ENCODE measurements around the gene MIA.

MIA gene

DNA sequence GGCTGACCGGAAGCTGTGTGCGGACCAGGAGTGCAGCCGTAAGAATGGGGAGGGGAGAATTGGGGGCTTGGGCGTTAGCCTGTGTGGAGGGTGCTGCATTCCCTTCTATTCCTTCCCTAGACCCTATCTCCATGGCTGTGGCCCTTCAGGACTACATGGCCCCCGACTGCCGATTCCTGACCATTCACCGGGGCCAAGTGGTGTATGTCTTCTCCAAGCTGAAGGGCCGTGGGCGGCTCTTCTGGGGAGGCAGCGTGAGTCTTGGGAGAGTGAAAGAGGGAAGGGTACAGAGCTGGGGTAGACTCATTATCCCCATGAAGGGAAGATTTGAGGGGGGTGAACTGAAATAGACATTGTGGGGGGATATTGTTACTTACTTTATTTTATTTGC lies 306 bp downstream of the MIA start:
- no peak overlapping the region for H3K4me3 ChIP-seq (replicated peaks in 1 of 2; ENCODE audit: low read depth in 2 of 2, low read length in 2 of 2)
- TF ChIP-seq, protein P1, sequence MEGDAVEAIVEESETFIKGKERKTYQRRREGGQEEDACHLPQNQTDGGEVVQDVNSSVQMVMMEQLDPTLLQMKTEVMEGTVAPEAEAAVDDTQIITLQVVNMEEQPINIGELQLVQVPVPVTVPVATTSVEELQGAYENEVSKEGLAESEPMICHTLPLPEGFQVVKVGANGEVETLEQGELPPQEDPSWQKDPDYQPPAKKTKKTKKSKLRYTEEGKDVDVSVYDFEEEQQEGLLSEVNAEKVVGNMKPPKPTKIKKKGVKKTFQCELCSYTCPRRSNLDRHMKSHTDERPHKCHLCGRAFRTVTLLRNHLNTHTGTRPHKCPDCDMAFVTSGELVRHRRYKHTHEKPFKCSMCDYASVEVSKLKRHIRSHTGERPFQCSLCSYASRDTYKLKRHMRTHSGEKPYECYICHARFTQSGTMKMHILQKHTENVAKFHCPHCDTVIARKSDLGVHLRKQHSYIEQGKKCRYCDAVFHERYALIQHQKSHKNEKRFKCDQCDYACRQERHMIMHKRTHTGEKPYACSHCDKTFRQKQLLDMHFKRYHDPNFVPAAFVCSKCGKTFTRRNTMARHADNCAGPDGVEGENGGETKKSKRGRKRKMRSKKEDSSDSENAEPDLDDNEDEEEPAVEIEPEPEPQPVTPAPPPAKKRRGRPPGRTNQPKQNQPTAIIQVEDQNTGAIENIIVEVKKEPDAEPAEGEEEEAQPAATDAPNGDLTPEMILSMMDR (IDR thresholded peaks at IDR 0.05; ENCODE audit: low read depth, low read length), result no peak
- DNase-seq (ENCODE audit: low read depth in 2 of 2), result no peak

DNA sequence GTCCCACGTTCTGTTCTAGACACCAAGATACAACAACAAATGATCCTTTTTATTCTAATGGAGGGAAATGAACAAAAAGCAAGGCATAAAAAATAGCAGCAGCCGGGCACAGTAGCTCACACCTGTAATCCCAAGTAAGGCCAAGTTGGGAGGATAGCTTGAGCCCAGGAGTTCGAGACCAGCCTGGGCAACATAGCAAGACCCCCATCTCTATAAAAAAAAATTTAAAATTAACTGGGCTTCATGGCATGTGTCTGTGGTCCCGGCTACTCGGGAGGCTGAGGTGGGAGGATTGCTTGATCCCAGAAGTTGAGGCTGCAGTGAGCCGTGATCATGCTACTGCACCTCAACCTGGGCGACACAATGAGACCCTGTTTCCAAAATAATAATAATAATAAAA lies 1.0 kb downstream of the MIA start:
- no peak overlapping the region for H3K4me3 ChIP-seq (replicated peaks in 1 of 2; ENCODE audit: low read depth in 2 of 2, low read length in 2 of 2)
- TF ChIP-seq, protein P1 (IDR thresholded peaks at IDR 0.05; ENCODE audit: low read depth, low read length), result no peak
- DNase-seq (ENCODE audit: low read depth in 2 of 2), result no peak

DNA sequence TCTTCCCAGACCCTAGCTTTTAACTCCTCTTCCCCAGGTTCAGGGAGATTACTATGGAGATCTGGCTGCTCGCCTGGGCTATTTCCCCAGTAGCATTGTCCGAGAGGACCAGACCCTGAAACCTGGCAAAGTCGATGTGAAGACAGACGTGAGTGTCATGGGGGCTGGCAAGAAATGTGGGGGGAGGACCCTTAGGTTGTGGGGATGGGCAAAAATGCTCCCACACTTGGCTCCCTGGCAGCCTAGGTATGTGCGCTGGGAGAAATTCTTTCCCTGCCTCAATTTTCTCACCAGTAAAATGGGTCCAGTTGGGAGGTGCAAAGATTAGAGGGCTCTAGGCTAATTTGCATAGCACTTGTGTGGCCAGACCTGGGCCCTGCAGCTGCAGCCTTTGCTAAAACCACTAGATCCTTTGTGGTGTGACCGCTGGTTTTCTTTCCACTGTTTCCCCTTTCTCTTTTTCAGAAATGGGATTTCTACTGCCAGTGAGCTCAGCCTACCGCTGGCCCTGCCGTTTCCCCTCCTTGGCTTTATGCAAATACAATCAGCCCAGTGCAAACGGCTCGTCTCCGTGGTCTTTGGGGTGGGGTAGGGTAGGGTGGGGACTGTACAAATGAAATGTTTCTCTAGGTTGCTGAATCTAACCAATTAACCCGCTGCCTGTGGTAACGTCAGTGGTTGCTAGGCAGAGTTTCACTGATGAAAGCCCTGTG lies 1.8 kb downstream of the MIA start:
- DNase-seq (ENCODE audit: low read depth in 2 of 2), result peak; percentile 94
- TF ChIP-seq, protein P1 (IDR thresholded peaks at IDR 0.05; ENCODE audit: low read depth, low read length), result no peak
- H3K4me3 ChIP-seq (replicated peaks in 1 of 2; ENCODE audit: low read depth in 2 of 2, low read length in 2 of 2), result peak overlapping the region; percentile 56 to 64

DNA sequence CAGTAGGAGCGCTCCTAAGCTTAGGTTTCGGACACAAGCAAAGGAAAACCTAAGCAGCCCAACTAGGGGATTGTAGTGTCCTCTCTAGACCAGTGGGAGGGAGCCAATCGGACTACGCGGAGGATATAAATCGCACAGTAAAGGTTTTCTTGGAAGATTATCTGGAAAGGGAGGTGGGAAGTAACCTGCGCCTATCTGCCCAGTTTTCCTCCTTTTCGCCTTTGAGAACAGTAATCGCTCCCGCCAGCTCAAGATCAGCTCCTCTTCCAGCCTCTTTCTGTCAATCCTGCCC lies 2.3 kb downstream of the MIA start:
- TF ChIP-seq, protein P1 (IDR thresholded peaks at IDR 0.05; ENCODE audit: low read depth, low read length), result no peak
- no peak for DNase-seq (ENCODE audit: low read depth in 2 of 2)

DNA sequence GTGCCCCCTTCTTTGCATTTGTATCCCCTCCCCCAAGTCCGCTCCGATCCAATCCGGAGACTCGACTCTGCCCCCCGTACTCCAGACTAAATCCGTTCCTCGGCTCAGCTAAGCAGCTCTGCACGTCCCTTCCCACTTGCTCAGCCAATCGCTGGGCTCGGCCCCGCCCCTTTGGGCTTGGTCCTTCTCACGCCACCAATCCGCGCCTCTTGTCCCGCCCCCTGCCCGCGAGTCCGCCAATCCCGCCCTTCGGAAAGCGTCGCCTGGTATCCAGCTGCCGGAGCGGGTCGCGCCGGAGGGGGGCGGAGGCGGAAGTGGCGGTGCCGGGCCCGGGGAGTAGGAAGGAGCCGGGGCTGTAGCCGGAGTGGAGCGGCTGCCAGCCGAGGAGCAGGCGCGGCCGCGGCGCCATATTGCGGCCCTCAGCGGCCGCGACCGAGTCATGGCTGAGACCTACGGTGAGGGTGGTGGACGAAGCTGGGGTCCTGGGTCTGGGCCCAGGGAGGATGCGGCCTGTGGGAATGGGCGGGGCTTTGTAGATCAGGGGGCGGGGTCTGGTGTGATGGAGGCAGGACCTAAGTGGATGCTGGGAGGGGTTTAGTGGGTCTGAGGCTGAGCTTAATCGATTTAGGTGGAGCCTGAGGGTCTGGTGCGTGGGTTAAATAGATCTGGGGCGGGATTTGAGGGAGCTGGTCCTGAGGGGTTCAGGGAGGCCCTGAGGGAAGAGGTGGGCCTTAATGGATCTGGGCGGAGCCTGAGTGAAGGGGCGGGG lies 2.8 kb downstream of the MIA start, which contains the start of gene RAB4B:
Gene RAB4B (plus strand): TSS at position 311 of the 769 bp plus-strand sequence. CDS start 129 bp downstream, at position 440.
- H3K4me3 ChIP-seq (replicated peaks in 1 of 2; ENCODE audit: low read depth in 2 of 2, low read length in 2 of 2), result peak within 1 kb of the TSS; percentile 61 to 79
- peak; percentile 99 to 100 for DNase-seq (ENCODE audit: low read depth in 2 of 2)
- TF ChIP-seq, protein P1 (IDR thresholded peaks at IDR 0.05; ENCODE audit: low read depth, low read length), result no peak

More for the DNA sequence above, 2.3 kb downstream of the MIA start:
- peak overlapping the region; percentile 56 to 64 for H3K4me3 ChIP-seq (replicated peaks in 1 of 2; ENCODE audit: low read depth in 2 of 2, low read length in 2 of 2)

DNA sequence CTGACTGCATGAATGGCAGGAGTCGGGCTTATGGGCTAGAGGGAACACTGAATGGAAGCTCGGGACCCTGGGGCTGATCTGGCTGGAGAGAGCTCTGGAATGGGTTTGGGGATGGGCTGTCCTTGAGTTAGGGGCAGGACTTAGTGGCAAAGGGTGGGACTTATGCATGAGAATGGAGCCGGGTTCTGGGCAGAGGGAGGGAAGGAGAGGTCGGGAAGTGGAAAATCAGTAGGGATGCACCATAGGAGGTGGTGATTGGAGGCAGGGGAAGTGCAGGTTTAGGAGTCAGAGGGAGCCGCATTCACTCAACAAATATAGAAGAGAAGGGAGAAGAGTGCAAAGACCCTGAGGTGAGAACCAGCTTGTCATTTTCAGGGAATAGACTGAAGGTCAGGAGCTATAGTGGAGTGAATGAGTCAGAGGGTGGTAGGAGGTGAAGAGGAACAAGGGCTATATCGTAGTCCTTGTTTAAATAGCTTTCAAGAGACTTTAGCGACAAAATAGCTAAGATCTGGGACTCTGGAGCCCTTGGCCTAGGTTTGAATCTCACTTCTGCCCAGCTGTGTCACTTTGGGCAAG lies 3.5 kb downstream of the MIA start:
- peak in 1 of 2 donors; percentile 42 for DNase-seq (ENCODE audit: low read depth in 2 of 2)
- TF ChIP-seq, protein P1 (IDR thresholded peaks at IDR 0.05; ENCODE audit: low read depth, low read length), result no peak

More for the DNA sequence above, 3.5 kb downstream of the MIA start:
- H3K4me3 ChIP-seq (replicated peaks in 1 of 2; ENCODE audit: low read depth in 2 of 2, low read length in 2 of 2), result peak overlapping the region; percentile 61 to 79

All from cardiac fibroblast (primary cell).